ENCODE data around the gene PIP5K1C. TPM values are rescaled to one million over a fixed set of nuclear protein-coding genes. Genes with fewer than 3 reads are reported as not detected.

Gene PIP5K1C
- total RNA-seq, 1 donor from 2014 or later: 42.0 TPM

DNA sequence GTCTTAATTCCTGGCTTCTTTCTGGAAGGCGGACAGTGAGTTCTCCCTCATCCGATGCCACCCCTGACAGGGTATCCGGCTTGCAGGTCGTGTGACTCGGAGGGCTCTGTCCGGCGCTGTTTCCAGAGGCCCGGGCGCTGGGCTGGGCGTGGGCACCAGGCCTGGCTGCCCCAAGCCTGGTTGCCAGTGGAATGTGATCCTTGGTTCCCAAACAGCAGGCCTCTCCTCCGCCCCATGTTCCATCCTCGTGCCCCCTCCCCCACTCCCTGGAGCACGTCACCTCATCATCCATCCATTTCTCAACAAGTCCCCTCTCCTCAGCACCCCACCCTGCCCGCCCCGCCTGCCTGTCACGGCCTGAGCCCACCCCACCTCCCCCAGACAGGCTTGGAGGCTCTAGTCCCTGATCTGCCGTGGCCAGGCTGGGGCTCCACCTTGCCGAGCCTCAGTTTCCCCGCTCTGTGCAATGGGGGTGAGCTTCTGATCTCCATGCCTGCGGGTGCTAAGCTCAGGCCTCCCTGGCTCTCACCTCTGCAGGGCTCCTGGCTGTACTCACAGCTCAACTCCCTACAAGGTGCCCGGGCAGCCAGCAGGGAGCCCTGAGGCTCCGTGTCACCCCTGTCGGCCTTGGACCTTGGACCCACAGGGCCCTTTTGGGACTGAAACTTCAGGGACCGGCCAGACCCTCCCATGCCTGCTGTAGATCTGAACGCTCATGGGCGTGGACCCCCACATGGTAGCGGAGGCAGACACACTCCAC is 95.9 kb downstream of the PIP5K1C start:
- Histone ChIP-seq H2AFZ (ENCODE audit: low read depth, low read length) (no peak overlapping the region), H3K9me3 (ENCODE audit: insufficient read depth, low read depth, low read length) (no peaks in the 10 kb centered on the region), H3K36me3 (ENCODE audit: insufficient read depth, low read length) (no peaks in the 10 kb centered on the region), H3K9ac (ENCODE audit: low read length) (no peak overlapping the region), H4K20me1 (ENCODE audit: insufficient read depth, low read length) (peaks cover 8% of the 10 kb centered on the region), H3K27ac (ENCODE audit: low read depth, low read length) (no peak overlapping the region), H3K79me2 (ENCODE audit: insufficient read depth, low read length) (no peaks in the 10 kb centered on the region), H3K27me3 (ENCODE audit: insufficient read depth, low read length) (no peaks in the 10 kb centered on the region), H3K4me1 (ENCODE audit: insufficient read depth, low read length) (peaks cover 27% of the 10 kb centered on the region), H3K4me2 (ENCODE audit: low read length) (peak overlapping the region; percentile 84), H3K4me3 (ENCODE audit: insufficient read depth, low read depth, low read length) (no peak overlapping the region)
- Mint-ChIP-seq H3K9me3 (ENCODE audit: unreplicated experiment) (no peaks in the 10 kb centered on the region), H3K4me3 (ENCODE audit: unreplicated experiment) (no peak overlapping the region), H3K27ac (ENCODE audit: unreplicated experiment) (no peak overlapping the region), H3K4me1 (ENCODE audit: low read depth, unreplicated experiment) (peaks cover 7% of the 10 kb centered on the region), H3K27me3 (ENCODE audit: low read depth, unreplicated experiment) (peaks cover 6% of the 10 kb centered on the region), H3K36me3 (ENCODE audit: low read depth, unreplicated experiment) (no peaks in the 10 kb centered on the region)
- DNase-seq (ENCODE audit: low read depth): no peak
- no peak for FAIRE-seq
- TF ChIP-seq EZH2 (IDR thresholded peaks at IDR 0.05; ENCODE audit: insufficient read depth, low read length): no peak
- TF ChIP-seq, protein P1, sequence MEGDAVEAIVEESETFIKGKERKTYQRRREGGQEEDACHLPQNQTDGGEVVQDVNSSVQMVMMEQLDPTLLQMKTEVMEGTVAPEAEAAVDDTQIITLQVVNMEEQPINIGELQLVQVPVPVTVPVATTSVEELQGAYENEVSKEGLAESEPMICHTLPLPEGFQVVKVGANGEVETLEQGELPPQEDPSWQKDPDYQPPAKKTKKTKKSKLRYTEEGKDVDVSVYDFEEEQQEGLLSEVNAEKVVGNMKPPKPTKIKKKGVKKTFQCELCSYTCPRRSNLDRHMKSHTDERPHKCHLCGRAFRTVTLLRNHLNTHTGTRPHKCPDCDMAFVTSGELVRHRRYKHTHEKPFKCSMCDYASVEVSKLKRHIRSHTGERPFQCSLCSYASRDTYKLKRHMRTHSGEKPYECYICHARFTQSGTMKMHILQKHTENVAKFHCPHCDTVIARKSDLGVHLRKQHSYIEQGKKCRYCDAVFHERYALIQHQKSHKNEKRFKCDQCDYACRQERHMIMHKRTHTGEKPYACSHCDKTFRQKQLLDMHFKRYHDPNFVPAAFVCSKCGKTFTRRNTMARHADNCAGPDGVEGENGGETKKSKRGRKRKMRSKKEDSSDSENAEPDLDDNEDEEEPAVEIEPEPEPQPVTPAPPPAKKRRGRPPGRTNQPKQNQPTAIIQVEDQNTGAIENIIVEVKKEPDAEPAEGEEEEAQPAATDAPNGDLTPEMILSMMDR (IDR thresholded peaks at IDR 0.05; ENCODE audit: insufficient read depth, low read depth, low read length): no peak

DNA sequence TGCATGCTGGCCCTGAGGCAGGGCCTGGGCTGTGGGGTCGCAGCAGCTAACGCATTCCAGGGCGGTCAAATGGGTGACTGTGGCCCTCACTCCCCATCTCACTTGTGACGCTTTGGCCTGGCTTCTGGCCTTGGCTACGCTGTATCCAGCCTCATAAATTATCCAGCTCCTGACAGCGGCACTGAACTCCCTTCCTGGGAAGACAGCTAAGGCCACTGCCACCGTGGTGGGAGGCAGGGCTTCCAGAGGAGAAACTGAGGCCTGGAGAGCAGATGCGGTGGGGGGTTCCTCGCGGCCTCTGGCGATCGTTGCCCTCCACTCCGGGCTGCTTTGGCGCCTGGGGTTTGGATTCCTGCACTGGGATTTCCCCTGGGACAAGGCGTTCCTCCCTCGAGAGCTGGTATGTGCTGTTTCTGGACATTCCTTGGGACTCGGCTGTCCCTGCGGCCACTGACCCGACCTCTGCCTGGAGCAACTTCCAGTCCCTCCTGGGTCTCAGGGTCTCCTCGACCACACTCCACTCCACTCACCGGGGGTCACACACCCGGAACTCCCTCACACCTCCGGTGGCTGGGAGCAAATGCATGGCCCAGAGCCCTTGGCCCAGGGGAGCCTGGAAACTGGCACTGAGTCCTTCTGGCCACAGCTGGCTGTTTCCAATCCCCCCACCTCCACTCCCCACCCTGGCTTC is 97.0 kb downstream of the PIP5K1C start:
- no peaks in the 10 kb centered on the region for H3K79me2 ChIP-seq (ENCODE audit: insufficient read depth, low read length)
- H3K4me2 ChIP-seq (ENCODE audit: low read length): no peak overlapping the region
- H3K27ac ChIP-seq (ENCODE audit: low read depth, low read length): no peak overlapping the region
- H3K9me3 ChIP-seq (ENCODE audit: insufficient read depth, low read depth, low read length): no peaks in the 10 kb centered on the region
- no peak for DNase-seq (ENCODE audit: low read depth)
- peaks cover 20% of the 10 kb centered on the region for H3K4me1 ChIP-seq (ENCODE audit: insufficient read depth, low read length)
- Mint-ChIP-seq H3K4me1 (ENCODE audit: low read depth, unreplicated experiment) (peaks cover 6% of the 10 kb centered on the region), H3K27ac (ENCODE audit: unreplicated experiment) (no peak overlapping the region), H3K36me3 (ENCODE audit: low read depth, unreplicated experiment) (no peaks in the 10 kb centered on the region), H3K4me3 (ENCODE audit: unreplicated experiment) (no peak overlapping the region), H3K9me3 (ENCODE audit: unreplicated experiment) (no peaks in the 10 kb centered on the region), H3K27me3 (ENCODE audit: low read depth, unreplicated experiment) (peaks cover 6% of the 10 kb centered on the region)
- TF ChIP-seq EZH2 (IDR thresholded peaks at IDR 0.05; ENCODE audit: insufficient read depth, low read length): no peak
- TF ChIP-seq, protein P1 (IDR thresholded peaks at IDR 0.05; ENCODE audit: insufficient read depth, low read depth, low read length): no peak
- no peak overlapping the region for H3K4me3 ChIP-seq (ENCODE audit: insufficient read depth, low read depth, low read length)
- H2AFZ ChIP-seq (ENCODE audit: low read depth, low read length): no peak overlapping the region
- no peaks in the 10 kb centered on the region for H3K36me3 ChIP-seq (ENCODE audit: insufficient read depth, low read length)
- H3K9ac ChIP-seq (ENCODE audit: low read length): no peak overlapping the region
- no peak for FAIRE-seq
- no peaks in the 10 kb centered on the region for H3K27me3 ChIP-seq (ENCODE audit: insufficient read depth, low read length)
- peaks cover 8% of the 10 kb centered on the region for H4K20me1 ChIP-seq (ENCODE audit: insufficient read depth, low read length)

DNA sequence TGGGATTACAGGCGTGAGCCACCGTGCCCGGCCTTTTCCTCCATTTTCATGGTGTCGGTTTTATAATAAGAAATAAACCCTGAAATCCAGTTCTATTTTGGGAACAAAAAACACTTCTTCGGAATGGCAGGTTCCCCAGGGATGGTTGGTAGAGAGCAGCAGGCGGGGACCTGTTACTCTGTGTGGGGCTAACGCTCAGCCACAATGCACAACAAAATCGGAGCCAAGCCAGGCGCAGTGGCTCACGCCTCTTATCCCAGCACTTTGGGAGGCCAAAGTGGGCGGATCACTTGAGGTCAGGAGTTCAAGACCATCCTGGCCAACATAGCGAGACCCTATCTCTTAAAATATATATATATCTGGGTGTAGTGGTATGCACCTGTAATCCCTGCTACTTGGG is 99.2 kb downstream of the PIP5K1C start:
- Histone ChIP-seq H3K4me3 (ENCODE audit: insufficient read depth, low read depth, low read length) (no peak overlapping the region), H3K9ac (ENCODE audit: low read length) (no peak overlapping the region), H2AFZ (ENCODE audit: low read depth, low read length) (no peak overlapping the region), H3K4me1 (ENCODE audit: insufficient read depth, low read length) (peaks cover 7% of the 10 kb centered on the region), H3K36me3 (ENCODE audit: insufficient read depth, low read length) (no peaks in the 10 kb centered on the region), H3K4me2 (ENCODE audit: low read length) (no peak overlapping the region), H4K20me1 (ENCODE audit: insufficient read depth, low read length) (peaks cover 8% of the 10 kb centered on the region), H3K27ac (ENCODE audit: low read depth, low read length) (no peak overlapping the region), H3K79me2 (ENCODE audit: insufficient read depth, low read length) (no peaks in the 10 kb centered on the region), H3K27me3 (ENCODE audit: insufficient read depth, low read length) (no peaks in the 10 kb centered on the region), H3K9me3 (ENCODE audit: insufficient read depth, low read depth, low read length) (no peaks in the 10 kb centered on the region)
- no peak for DNase-seq (ENCODE audit: low read depth)
- no peaks in the 10 kb centered on the region for H3K4me1 Mint-ChIP-seq (ENCODE audit: low read depth, unreplicated experiment)
- no peaks in the 10 kb centered on the region for H3K27me3 Mint-ChIP-seq (ENCODE audit: low read depth, unreplicated experiment)
- FAIRE-seq: no peak
- peaks cover 1% of the 10 kb centered on the region for H3K36me3 Mint-ChIP-seq (ENCODE audit: low read depth, unreplicated experiment)
- no peak overlapping the region for H3K4me3 Mint-ChIP-seq (ENCODE audit: unreplicated experiment)
- H3K9me3 Mint-ChIP-seq (ENCODE audit: unreplicated experiment): no peaks in the 10 kb centered on the region
- TF ChIP-seq, protein P1 (IDR thresholded peaks at IDR 0.05; ENCODE audit: insufficient read depth, low read depth, low read length): no peak
- TF ChIP-seq EZH2 (IDR thresholded peaks at IDR 0.05; ENCODE audit: insufficient read depth, low read length): no peak
- no peak overlapping the region for H3K27ac Mint-ChIP-seq (ENCODE audit: unreplicated experiment)

Data from astrocyte (in vitro differentiated cells and primary cell).